Omental fat pad (tissue), 4 donors: ENCODE measurements around the gene POU4F3. TPM values are rescaled to one million over a fixed set of nuclear protein-coding genes. Genes with fewer than 3 reads are reported as not detected.

ENCODE experiments used
- ATAC-seq: fragments of 150-250 bp; one replicate; pipeline ENCODE4 v1.9.1; 2016; ENCODE audit warnings: mild to moderate bottlenecking, moderate library complexity; ENCODE audit not compliant: low FRiP score
- DNase-seq: peaks from one replicate; pipeline ENCODE4 v3.0.0-alpha.2; 2019; ENCODE audit warnings: low spot score
- total RNA-seq, 4 donors: library from RNA; depleted of rRNA; stranded (reverse); fragments of >200 nt; gene quantifications; one replicate each; pipeline ENCODE4 v1.1.0, GENCODE V29; 2016
- TF ChIP-seq, protein P1 (sequence below), 3 donors: fragments of 450-650 bp; IDR thresholded peaks; one replicate each; pipeline ENCODE4 v1.5.1; 2016 to 2017; ENCODE audit warnings: antibody characterized with exemption in 3 of 3, mild to moderate bottlenecking in 3 of 3, moderate library complexity in 2 of 3

Gene POU4F3
- total RNA-seq, 4 donors from 2014 or later, result 0.32 TPM; not detected in 3

- ATAC-seq (no peak), DNase-seq (no peak)
- TF ChIP-seq, protein P1, sequence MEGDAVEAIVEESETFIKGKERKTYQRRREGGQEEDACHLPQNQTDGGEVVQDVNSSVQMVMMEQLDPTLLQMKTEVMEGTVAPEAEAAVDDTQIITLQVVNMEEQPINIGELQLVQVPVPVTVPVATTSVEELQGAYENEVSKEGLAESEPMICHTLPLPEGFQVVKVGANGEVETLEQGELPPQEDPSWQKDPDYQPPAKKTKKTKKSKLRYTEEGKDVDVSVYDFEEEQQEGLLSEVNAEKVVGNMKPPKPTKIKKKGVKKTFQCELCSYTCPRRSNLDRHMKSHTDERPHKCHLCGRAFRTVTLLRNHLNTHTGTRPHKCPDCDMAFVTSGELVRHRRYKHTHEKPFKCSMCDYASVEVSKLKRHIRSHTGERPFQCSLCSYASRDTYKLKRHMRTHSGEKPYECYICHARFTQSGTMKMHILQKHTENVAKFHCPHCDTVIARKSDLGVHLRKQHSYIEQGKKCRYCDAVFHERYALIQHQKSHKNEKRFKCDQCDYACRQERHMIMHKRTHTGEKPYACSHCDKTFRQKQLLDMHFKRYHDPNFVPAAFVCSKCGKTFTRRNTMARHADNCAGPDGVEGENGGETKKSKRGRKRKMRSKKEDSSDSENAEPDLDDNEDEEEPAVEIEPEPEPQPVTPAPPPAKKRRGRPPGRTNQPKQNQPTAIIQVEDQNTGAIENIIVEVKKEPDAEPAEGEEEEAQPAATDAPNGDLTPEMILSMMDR (IDR thresholded peaks at IDR 0.05), result no peak
These were observed 6.6 kb downstream of the POU4F3 start for GRCh38 chr5:146345240-146345577.

DNA sequence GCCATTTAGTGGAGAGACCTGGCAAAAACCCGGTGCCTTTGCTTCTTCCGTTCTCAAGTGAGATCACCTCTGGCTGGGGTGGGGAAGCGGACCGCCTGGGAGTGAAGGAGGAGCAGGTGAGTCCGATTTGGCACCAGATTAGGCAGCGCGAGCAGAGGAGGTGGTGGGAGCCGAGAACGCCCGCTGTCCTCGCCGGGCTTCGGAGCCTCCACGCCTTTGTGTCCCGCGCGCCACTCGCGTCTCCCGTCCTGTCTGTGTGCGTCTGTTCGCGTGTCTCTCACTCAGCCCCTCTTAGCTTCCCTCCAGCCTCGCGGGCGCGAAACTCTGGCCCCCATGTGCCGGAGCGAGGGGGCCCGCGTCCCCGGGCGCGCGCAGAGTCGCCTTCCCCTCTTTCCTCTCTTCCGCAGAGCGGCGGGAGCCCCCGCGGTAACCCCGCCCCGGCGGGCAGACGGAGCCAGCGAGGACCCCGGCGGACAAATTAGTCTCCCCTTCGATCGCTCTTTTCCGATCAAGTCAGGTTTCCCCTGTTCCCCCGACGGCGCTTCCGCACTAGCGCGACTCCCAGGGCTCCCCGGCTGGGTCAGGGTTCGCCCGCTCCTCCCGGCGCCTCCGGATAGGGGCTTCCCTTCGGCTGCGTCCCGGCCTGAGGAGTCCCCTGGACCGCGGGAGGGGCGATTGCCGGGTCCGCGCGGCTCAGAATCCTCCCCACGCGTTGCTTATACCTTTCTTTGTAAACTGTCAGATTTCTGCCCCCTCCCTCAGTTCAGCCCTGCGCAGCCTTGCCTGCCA, 7.1 kb downstream of the POU4F3 start:
- ATAC-seq (no peak), DNase-seq (no peak)
- TF ChIP-seq, protein P1 (IDR thresholded peaks at IDR 0.05), result no peak

DNA sequence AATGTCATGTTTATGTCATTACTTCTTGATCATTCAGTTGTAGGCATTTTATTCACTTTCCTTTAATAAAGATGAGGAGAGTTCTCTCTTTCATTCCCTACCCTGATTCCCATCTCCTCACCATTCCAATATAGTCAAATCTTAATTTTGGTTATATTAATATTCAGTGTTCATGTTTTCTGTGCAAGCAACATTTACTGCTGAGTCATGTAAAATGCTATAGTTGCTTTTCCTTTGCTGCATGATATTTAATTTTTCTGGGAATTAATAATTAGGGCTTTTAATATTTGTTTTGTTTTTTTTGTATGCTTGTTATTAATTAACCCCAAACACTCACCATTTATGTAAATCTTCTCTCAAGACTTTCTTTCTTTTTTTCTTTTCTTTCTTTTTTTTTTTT, 18.5 kb downstream of the POU4F3 start:
- DNase-seq (no peak), ATAC-seq (no peak)
- TF ChIP-seq, protein P1 (IDR thresholded peaks at IDR 0.05), result no peak

- ATAC-seq, result no peak
- DNase-seq, result no peak
- TF ChIP-seq, protein P1 (IDR thresholded peaks at IDR 0.05), result no peak
These were observed 21.2 kb downstream of the POU4F3 start for GRCh38 chr5:146359836-146360235.

- TF ChIP-seq, protein P1 (IDR thresholded peaks at IDR 0.05), result no peak
- DNase-seq (no peak), ATAC-seq (no peak)
These were observed 24.7 kb downstream of the POU4F3 start for GRCh38 chr5:146363161-146363874.

DNA sequence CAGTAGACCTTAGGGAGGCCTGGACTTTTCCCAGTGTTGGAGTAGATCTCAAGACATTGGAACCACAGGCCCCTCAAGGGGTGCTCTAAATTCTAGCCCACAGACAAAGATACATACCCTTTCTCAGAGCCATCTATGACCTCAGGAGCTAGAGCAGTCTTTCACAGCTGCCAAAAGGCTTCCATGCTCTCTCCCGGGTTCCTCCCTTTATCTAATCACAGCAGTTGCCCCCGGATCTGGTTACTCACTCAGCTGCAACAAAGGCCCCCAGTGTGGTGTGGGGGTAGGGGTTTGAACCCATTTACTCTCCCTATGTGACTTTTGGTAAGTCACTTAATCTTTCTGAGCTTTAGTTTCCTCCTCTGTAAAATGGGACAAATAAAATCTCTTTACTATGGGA, 27.0 kb downstream of the POU4F3 start:
- DNase-seq, result no peak
- ATAC-seq, result no peak
- TF ChIP-seq, protein P1 (IDR thresholded peaks at IDR 0.05), result no peak

- no peak for ATAC-seq
- DNase-seq, result no peak
- TF ChIP-seq, protein P1 (IDR thresholded peaks at IDR 0.05), result no peak
These were observed 28.3 kb downstream of the POU4F3 start for GRCh38 chr5:146366904-146367303.
